GM12878 (cell line): Measurements from ENCODE around the gene MAF. TPM values are rescaled to one million over a fixed set of nuclear protein-coding genes. Genes with fewer than 3 reads are reported as not detected.

Experiments used
- ATAC-seq: fragments of 200-7000 bp; cut with Tn5 transposase; 3 replicates; pipeline ENCODE4 v1.9.1; 2020; ENCODE audit warnings: mild to moderate bottlenecking, moderate library complexity
- Bru-seq: library from RNA; stranded (reverse); fragments of 400-500 nt; gene quantifications from one replicate; lab custom pipeline; 2021; lab: Mats Ljungman, UMichigan
- BruChase-seq, 2 experiments: library from RNA; stranded (reverse); fragments of 400-500 nt; gene quantifications; one replicate each; lab custom pipeline; 2021; lab: Mats Ljungman, UMichigan
- BruUV-seq: library from RNA; stranded (reverse); fragments of 400-500 nt; replicated peaks from 2 replicates; lab custom pipeline; 2021; lab: Mats Ljungman, UMichigan
- CTCF ChIA-PET: fragments of 300-600 bp; sonication (Branson Sonifier 250); formaldehyde crosslinking; extraction: SDS; loops from one replicate; lab custom pipeline; 2021; ENCODE audit warnings: inconsistent platforms; lab: Yijun Ruan, JAX
- POLR2A ChIA-PET: fragments of 350-600 bp; formaldehyde crosslinking; extraction: SDS; loops from one replicate; lab custom pipeline; 2021; ENCODE audit warnings: inconsistent platforms; lab: Charles Lee
- RAD21 ChIA-PET: fragments of 300-600 bp; sonication (Branson Sonifier 250); formaldehyde crosslinking; loops from one replicate; lab custom pipeline; 2023; ENCODE audit warnings: antibody characterized with exemption; ENCODE audit not compliant: unreplicated experiment; lab: Charles Lee
- SMC1A ChIA-PET: fragments of 300-600 bp; sonication (Branson Sonifier 250); formaldehyde crosslinking; loops from one replicate; lab custom pipeline; 2023; ENCODE audit not compliant: unreplicated experiment, uncharacterized antibody; lab: Charles Lee
- DNase-seq: peaks from one replicate; pipeline ENCODE4 v3.0.0-alpha.2; 2011; ENCODE audit warnings: low read depth, low spot score
- FAIRE-seq: peaks from 3 replicates; lab custom pipeline; 2011; peaks lifted over from hg19 to GRCh38; lab: Jason Lieb, UNC
- H2AFZ ChIP-seq: 2 replicates; pipeline ENCODE4 v1.6.0; 2011; ENCODE audit warnings: low read depth, low read length, control low read depth; ENCODE audit not compliant: control insufficient read depth
- H3K27ac ChIP-seq: 2 replicates; pipeline ENCODE4 v1.5.1; 2011; ENCODE audit warnings: control low read depth; ENCODE audit not compliant: control insufficient read depth, insufficient read depth
- H3K27me3 ChIP-seq, 2 experiments: replicated peaks in 1 of 2; 2 replicates each; pipeline versions ENCODE4 v1.6.0 to v1.6.1; 2011; ENCODE audit warnings: low read length in 1 of 2; ENCODE audit not compliant: control insufficient read depth in 2 of 2, insufficient read depth in 2 of 2
- H3K36me3 ChIP-seq, 2 experiments: 2 replicates each; pipeline ENCODE4 v1.5.1; 2011; ENCODE audit warnings: low read length in 1 of 2; ENCODE audit not compliant: control insufficient read depth in 2 of 2, insufficient read depth in 2 of 2
- H3K4me1 ChIP-seq: 2 replicates; pipeline ENCODE4 v1.6.1; 2011; ENCODE audit warnings: mild to moderate bottlenecking, low read length, moderate library complexity, mixed read lengths; ENCODE audit not compliant: control insufficient read depth, insufficient read depth
- H3K4me2 ChIP-seq: 2 replicates; pipeline ENCODE4 v1.6.0; 2011; ENCODE audit warnings: control low read depth; ENCODE audit not compliant: control insufficient read depth, insufficient read depth
- H3K4me3 ChIP-seq: fragments of 200-600 bp; sonication (generic); 2 replicates; pipeline ENCODE4 v1.5.1; 2016
- H3K79me2 ChIP-seq: 2 replicates; pipeline ENCODE4 v1.6.0; 2011; ENCODE audit warnings: low read length; ENCODE audit not compliant: control insufficient read depth, insufficient read depth
- H3K9ac ChIP-seq: 2 replicates; pipeline ENCODE4 v1.8.0; 2011; ENCODE audit warnings: low read length, control low read depth, mixed read lengths; ENCODE audit not compliant: control insufficient read depth, insufficient read depth
- H3K9me3 ChIP-seq: replicated peaks from 3 replicates; pipeline ENCODE4 v1.5.1; 2011; ENCODE audit warnings: mild to moderate bottlenecking, low read length; ENCODE audit not compliant: control insufficient read depth, insufficient read depth
- H4K20me1 ChIP-seq: 2 replicates; pipeline ENCODE4 v1.6.0; 2011; ENCODE audit not compliant: control insufficient read depth, insufficient read depth
- EED ChIP-seq: sonication (generic); IDR thresholded peaks from 2 replicates; pipeline ENCODE4 v1.6.1; 2016; ENCODE audit warnings: antibody characterized with exemption, low read depth
- MEF2A ChIP-seq: IDR thresholded peaks from 2 replicates; pipeline ENCODE4 v1.6.1; 2011; ENCODE audit warnings: low read depth, mild to moderate bottlenecking, low read length, moderate library complexity; ENCODE audit not compliant: insufficient read depth
- PKNOX1 ChIP-seq: fragments of 450-650 bp; IDR thresholded peaks from 2 replicates; pipeline ENCODE4 v1.6.1; 2016; ENCODE audit warnings: mild to moderate bottlenecking
- POU2F2 ChIP-seq: IDR thresholded peaks from 3 replicates; pipeline ENCODE4 v1.6.1; 2011; ENCODE audit warnings: low read depth, mild to moderate bottlenecking, low read length, borderline replicate concordance
- RCOR1 ChIP-seq: conservative IDR thresholded peaks from 2 replicates; pipeline ENCODE4 v1.6.1; 2012; ENCODE audit warnings: low read depth, low read length, improper control_type of control experiment
- WGBS: methylation state at CpG from one replicate; pipeline ENCODE4 v1.1.6; 2016; ENCODE audit warnings: low lambda C conversion rate; ENCODE audit not compliant: insufficient replicate concordance, insufficient coverage; ENCODE audit errors: missing lambda C conversion rate; 5-methylcytosine and 5-hydroxymethylcytosine counted together
- in situ Hi-C: fragments of 300-500 bp; cut with MboI; formaldehyde crosslinking; loops from 9 replicates; pipeline ENCODE4 v1.14.3; 2018; ENCODE audit warnings: mixed read lengths
- intact Hi-C: fragments of 100-400 bp; cut with micrococcal nuclease; formaldehyde crosslinking; loops from one replicate; pipeline ENCODE4 v1.14.2; 2022; ENCODE audit not compliant: unreplicated experiment
- long read RNA-seq, 2 experiments: library from polyadenylated mRNA; unstranded; transcript quantifications; one replicate each; pipeline ENCODE4 v2.0.0, GENCODE V29; 2019 to 2020
- polyA minus RNA-seq, 3 experiments: library from RNA; depleted of rRNA, polyadenylated mRNA; stranded (reverse); fragments of >200 nt; gene quantifications; 2 replicates each; pipeline ENCODE4 v1.2.3, GENCODE V29; 2011
- polyA plus RNA-seq, 11 experiments: library from polyadenylated mRNA; depleted of rRNA in 4 of 11; unstranded in 6 of 11; stranded (reverse) in 5 of 11; fragments of >200 nt; fragmentation: Nextera tagmentation in 4 of 11; fragmentation: Illumina TruSeq in 1 of 11; extraction: Ambion mirVana in 4 of 11; extraction: Trizol in 1 of 11; gene quantifications; 1 replicate in 1 of 11; 2 replicates in 10 of 11; pipeline versions ENCODE4 v1.2.1 to v1.2.3, GENCODE V29; 2011 to 2016; ENCODE audit warnings: inconsistent platforms in 2 of 11, missing spikeins in 2 of 11, low read depth in 1 of 11
- total RNA-seq, 4 experiments: library from RNA; depleted of rRNA in 3 of 4; stranded (reverse); fragments of >200 nt in 3 of 4; fragmentation: Illumina TruSeq in 1 of 4; extraction: Trizol in 1 of 4; gene quantifications; 2 replicates each; pipeline versions ENCODE4 v1.2.1 to v1.2.3, GENCODE V29; 2013 to 2021
- TF ChIP-seq, protein P1 (sequence below): fragments of 450-650 bp; formaldehyde crosslinking; IDR thresholded peaks from 2 replicates; pipeline ENCODE4 v1.5.0; 2022; ENCODE audit warnings: mild to moderate bottlenecking, missing genetic modification characterization

MAF gene
- total RNA-seq (2013; cell fraction: nucleolus; rRNA removed): 0.04 TPM in 1 of 2 replicates, not detected in the other
- not detected in 2 replicates for total RNA-seq (2014; rRNA removed)
- total RNA-seq (2014; rRNA removed; fragmentation: Illumina TruSeq; extraction: Trizol): not detected in 2 replicates
- 0.11 and 0.13 TPM in 2 replicates for total RNA-seq (2021)
- polyA plus RNA-seq (2011; ENCODE audit: low read depth): not detected
- polyA plus RNA-seq (2011; rRNA removed): 0.03 TPM in 2 replicates
- polyA plus RNA-seq (2011; cell fraction: cytosol; rRNA removed): not detected in 2 replicates
- polyA plus RNA-seq (2011; cell fraction: nucleus; rRNA removed): 0.07 and 0.09 TPM in 2 replicates
- polyA plus RNA-seq (2012): not detected in 2 replicates
- polyA plus RNA-seq (2014; fragmentation: Illumina TruSeq; extraction: Trizol): not detected in 2 replicates
- not detected for polyA plus RNA-seq (2014; fragmentation: Nextera tagmentation; extraction: Ambion mirVana)
- not detected in 2 replicates for polyA plus RNA-seq (2014; rRNA removed)
- not detected for polyA plus RNA-seq (2016; fragmentation: Nextera tagmentation; extraction: Ambion mirVana)
- polyA minus RNA-seq (2011; rRNA and poly(A)+ RNA removed): not detected in 2 replicates
- polyA minus RNA-seq (2011; cell fraction: cytosol; rRNA and poly(A)+ RNA removed): not detected in 2 replicates
- not detected in 2 replicates for polyA minus RNA-seq (2011; cell fraction: nucleus; rRNA and poly(A)+ RNA removed)
- Bru-seq, nascent RNA: not detected
- not detected for BruChase-seq, experiment 1, labeled RNA remaining after a 6-hour chase
- BruChase-seq, experiment 2, labeled RNA remaining after a 2-hour chase: not detected
- long read RNA-seq, experiment 1: 0 reads
- long read RNA-seq, experiment 2: 0 reads

- ChIA-PET CTCF (interaction anchor here (1.2 to 1.8 kb wide), 3 partner anchors 14 to 830 kb away, joined by 3 to 4 read pairs (median 4); no protein-coding TSS in a partner anchor), POLR2A (no interaction called here), RAD21 (no interaction called here), SMC1A (interaction anchor here (1.7 kb wide), 1 partner anchor 829 kb away, joined by 3 read pairs; no protein-coding TSS in a partner anchor)
- H3K36me3 ChIP-seq: no peaks in the 10 kb centered on the region
- H3K27ac ChIP-seq: no peak within 1 kb of the TSS
- no peak within 1 kb of the TSS for H2AFZ ChIP-seq
- in situ Hi-C loops (loop anchor here (10.0 kb wide), 2 partner anchors 1096 to 1476 kb away; no protein-coding TSS in a partner anchor), intact Hi-C loops (loop anchor here (5.0 kb wide), 3 partner anchors 673 to 1098 kb away; no protein-coding TSS in a partner anchor)
- peak within 1 kb of the TSS; percentile 42; the same call in 1 of the 2 replicates for H3K4me2 ChIP-seq
- peak; percentile 85 for TF ChIP-seq PKNOX1
- TF ChIP-seq, protein P1, sequence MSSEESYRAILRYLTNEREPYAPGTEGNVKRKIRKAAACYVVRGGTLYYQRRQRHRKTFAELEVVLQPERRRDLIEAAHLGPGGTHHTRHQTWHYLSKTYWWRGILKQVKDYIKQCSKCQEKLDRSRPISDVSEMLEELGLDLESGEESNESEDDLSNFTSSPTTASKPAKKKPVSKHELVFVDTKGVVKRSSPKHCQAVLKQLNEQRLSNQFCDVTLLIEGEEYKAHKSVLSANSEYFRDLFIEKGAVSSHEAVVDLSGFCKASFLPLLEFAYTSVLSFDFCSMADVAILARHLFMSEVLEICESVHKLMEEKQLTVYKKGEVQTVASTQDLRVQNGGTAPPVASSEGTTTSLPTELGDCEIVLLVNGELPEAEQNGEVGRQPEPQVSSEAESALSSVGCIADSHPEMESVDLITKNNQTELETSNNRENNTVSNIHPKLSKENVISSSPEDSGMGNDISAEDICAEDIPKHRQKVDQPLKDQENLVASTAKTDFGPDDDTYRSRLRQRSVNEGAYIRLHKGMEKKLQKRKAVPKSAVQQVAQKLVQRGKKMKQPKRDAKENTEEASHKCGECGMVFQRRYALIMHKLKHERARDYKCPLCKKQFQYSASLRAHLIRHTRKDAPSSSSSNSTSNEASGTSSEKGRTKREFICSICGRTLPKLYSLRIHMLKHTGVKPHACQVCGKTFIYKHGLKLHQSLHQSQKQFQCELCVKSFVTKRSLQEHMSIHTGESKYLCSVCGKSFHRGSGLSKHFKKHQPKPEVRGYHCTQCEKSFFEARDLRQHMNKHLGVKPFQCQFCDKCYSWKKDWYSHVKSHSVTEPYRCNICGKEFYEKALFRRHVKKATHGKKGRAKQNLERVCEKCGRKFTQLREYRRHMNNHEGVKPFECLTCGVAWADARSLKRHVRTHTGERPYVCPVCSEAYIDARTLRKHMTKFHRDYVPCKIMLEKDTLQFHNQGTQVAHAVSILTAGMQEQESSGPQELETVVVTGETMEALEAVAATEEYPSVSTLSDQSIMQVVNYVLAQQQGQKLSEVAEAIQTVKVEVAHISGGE (CRISPR knock-in tag): no peak
- no peak for TF ChIP-seq EED
- TF ChIP-seq POU2F2: 0 out of 3 replicates have a peak, but pooled peaks have one; percentile 20
- no peak for TF ChIP-seq RCOR1
- no peak for TF ChIP-seq MEF2A
- DNase-seq: no peak
- WGBS: 4% methylated on average over 25 of the region's 25 CpGs
- H3K9ac ChIP-seq: no peak within 1 kb of the TSS
- no peak for FAIRE-seq
- no TSS peak for BruUV-seq
- no peaks in the 10 kb centered on the region for H4K20me1 ChIP-seq
- peaks cover 3 to 10% of the 10 kb centered on the region in 2 experiments for H3K27me3 ChIP-seq
- no peaks in the 10 kb centered on the region for H3K9me3 ChIP-seq
- H3K4me3 ChIP-seq: no peak within 1 kb of the TSS
- H3K79me2 ChIP-seq: no peaks in the 10 kb centered on the region
- H3K4me1 ChIP-seq: no peaks in the 10 kb centered on the region
- ATAC-seq: peak; percentile 21; the same call in 1 of the 3 replicates
Measured at GRCh38 chr16:79600638-79601091, at the start of gene MAF. TSS of gene MAF (minus strand) at chr16:79600737. CDS start at chr16:79599902, 835 bp downstream.
